CD4-positive, alpha-beta T cell (primary cell): ENCODE results near the gene ENTR1. TPM values are rescaled to one million over a fixed set of nuclear protein-coding genes. Genes with fewer than 3 reads are reported as not detected.

Experiments used
- ATAC-seq: fragments of 200-7000 bp; cut with Tn5 transposase; one replicate; pipeline ENCODE4 v1.10.0; 2022; ENCODE audit warnings: mild to moderate bottlenecking; ENCODE audit not compliant: poor library complexity
- CTCF ChIA-PET: fragments of 350-600 bp; sonication (Branson Sonifier 250); formaldehyde crosslinking; loops from one replicate; lab custom pipeline; 2021; ENCODE audit warnings: antibody characterized with exemption, inconsistent platforms; lab: Charles Lee
- POLR2A ChIA-PET: fragments of 350-600 bp; sonication (Branson Sonifier 250); formaldehyde crosslinking; loops from one replicate; lab custom pipeline; 2021; ENCODE audit warnings: antibody characterized with exemption, inconsistent platforms; lab: Charles Lee
- DNase-seq, 14 experiments: peaks; one replicate each; pipeline ENCODE4 v3.0.0-alpha.2; 2013 to 2020; ENCODE audit warnings: mixed read lengths in 2 of 14
- H3K27ac ChIP-seq, 2 donors: one replicate each; pipeline versions ENCODE4 v1.5.1 to v1.7.0; 2013; ENCODE audit warnings: low read length in 2 of 2, low read depth in 1 of 2, mild to moderate bottlenecking in 1 of 2
- H3K27me3 ChIP-seq, 2 experiments: 1 replicate in 1 of 2; 2 replicates in 1 of 2; pipeline versions ENCODE4 v1.6.1 to v1.7.0; 2013; ENCODE audit warnings: low read length in 2 of 2, control low read depth in 1 of 2, mild to moderate bottlenecking in 1 of 2, moderate library complexity in 1 of 2; ENCODE audit not compliant: insufficient read depth in 2 of 2, control insufficient read depth in 1 of 2
- H3K36me3 ChIP-seq: one replicate; pipeline ENCODE4 v1.6.1; 2013; ENCODE audit warnings: low read length, control low read depth; ENCODE audit not compliant: insufficient read depth
- H3K4me1 ChIP-seq: one replicate; pipeline ENCODE4 v1.6.1; 2013; ENCODE audit warnings: low read length, control low read depth; ENCODE audit not compliant: insufficient read depth
- H3K4me3 ChIP-seq: one replicate; pipeline ENCODE4 v1.5.1; 2013; ENCODE audit warnings: mild to moderate bottlenecking, low read length, moderate library complexity
- H3K9me3 ChIP-seq, 2 experiments: 1 replicate in 1 of 2; 2 replicates in 1 of 2; pipeline versions ENCODE4 v1.6.1 to v1.7.0; 2013; ENCODE audit warnings: low read length in 2 of 2, mild to moderate bottlenecking in 2 of 2, control low read depth in 1 of 2, moderate library complexity in 1 of 2; ENCODE audit not compliant: control insufficient read depth in 1 of 2, insufficient read depth in 1 of 2
- H3K27ac Mint-ChIP-seq: one replicate; pipeline ENCODE4 v1.8.0; 2020; ENCODE audit warnings: mixed read lengths
- H3K27me3 Mint-ChIP-seq: one replicate; pipeline ENCODE4 v1.8.0; 2021; ENCODE audit warnings: mixed read lengths
- H3K36me3 Mint-ChIP-seq: one replicate; pipeline ENCODE4 v1.8.0; 2021; ENCODE audit warnings: low read depth, mixed read lengths
- H3K4me1 Mint-ChIP-seq: one replicate; pipeline ENCODE4 v1.8.0; 2021; ENCODE audit warnings: low read depth, mixed read lengths
- H3K4me3 Mint-ChIP-seq: one replicate; pipeline ENCODE4 v1.8.0; 2020; ENCODE audit warnings: mild to moderate bottlenecking, mixed read lengths
- H3K9me3 Mint-ChIP-seq: one replicate; pipeline ENCODE4 v1.8.0; 2020; ENCODE audit warnings: mixed read lengths
- intact Hi-C, 2 experiments: fragments of 100-400 bp; cut with DNase I in 1 of 2; cut with micrococcal nuclease in 1 of 2; formaldehyde crosslinking; loops; one replicate each; pipeline versions ENCODE4 v1.15.1 to v1.9.0; 2023 to 2025; cut with DNase I, micrococcal nuclease
- total RNA-seq, 174 experiments: library from RNA in 2 of 174; stranded (reverse) in 2 of 174; gene quantifications; one replicate each; pipeline ENCODE4 v1.2.3 and lab custom pipeline; 2021 to 2026
- TF ChIP-seq, protein P1 (sequence below): fragments of 200-600 bp; IDR thresholded peaks from one replicate; pipeline ENCODE4 v1.8.0; 2022; ENCODE audit warnings: antibody characterized with exemption, mild to moderate bottlenecking

Gene ENTR1
- total RNA-seq, 2 experiments from 2014 or later: 37.7 to 43.2 TPM

DNA sequence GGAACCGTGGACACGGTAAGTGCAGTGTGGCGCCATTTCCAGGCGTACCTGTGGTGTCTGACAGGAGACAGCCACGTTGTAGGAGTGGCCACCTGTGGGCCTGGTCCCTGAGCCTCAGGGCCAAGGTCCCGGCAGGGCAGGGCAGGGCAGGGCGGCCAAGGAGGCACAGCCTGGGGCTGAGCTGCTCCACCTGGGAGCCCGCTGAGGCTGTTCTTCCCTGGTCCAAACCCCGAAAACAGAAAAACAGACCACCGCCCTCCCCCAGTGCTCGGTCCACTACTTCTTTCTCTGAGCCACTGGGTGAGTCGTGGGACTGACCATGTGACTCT is 8.6 kb upstream of the ENTR1 start:
- POLR2A ChIA-PET: interaction anchor here (1.1 to 1.4 kb wide), 2 partner anchors 15 to 18 kb away, joined by 3 to 4 read pairs; no protein-coding TSS in a partner anchor
- Histone ChIP-seq H3K4me3 (no peak overlapping the region), H3K9me3 (no peaks in the 10 kb centered on the region), H3K27ac (no peak overlapping the region), H3K4me1 (no peaks in the 10 kb centered on the region), H3K36me3 (peaks cover 85% of the 10 kb centered on the region), H3K27me3 (no peaks in the 10 kb centered on the region)
- no peak overlapping the region for H3K27ac Mint-ChIP-seq
- H3K9me3 Mint-ChIP-seq: no peaks in the 10 kb centered on the region
- TF ChIP-seq, protein P1, sequence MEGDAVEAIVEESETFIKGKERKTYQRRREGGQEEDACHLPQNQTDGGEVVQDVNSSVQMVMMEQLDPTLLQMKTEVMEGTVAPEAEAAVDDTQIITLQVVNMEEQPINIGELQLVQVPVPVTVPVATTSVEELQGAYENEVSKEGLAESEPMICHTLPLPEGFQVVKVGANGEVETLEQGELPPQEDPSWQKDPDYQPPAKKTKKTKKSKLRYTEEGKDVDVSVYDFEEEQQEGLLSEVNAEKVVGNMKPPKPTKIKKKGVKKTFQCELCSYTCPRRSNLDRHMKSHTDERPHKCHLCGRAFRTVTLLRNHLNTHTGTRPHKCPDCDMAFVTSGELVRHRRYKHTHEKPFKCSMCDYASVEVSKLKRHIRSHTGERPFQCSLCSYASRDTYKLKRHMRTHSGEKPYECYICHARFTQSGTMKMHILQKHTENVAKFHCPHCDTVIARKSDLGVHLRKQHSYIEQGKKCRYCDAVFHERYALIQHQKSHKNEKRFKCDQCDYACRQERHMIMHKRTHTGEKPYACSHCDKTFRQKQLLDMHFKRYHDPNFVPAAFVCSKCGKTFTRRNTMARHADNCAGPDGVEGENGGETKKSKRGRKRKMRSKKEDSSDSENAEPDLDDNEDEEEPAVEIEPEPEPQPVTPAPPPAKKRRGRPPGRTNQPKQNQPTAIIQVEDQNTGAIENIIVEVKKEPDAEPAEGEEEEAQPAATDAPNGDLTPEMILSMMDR: no peak
- H3K4me3 Mint-ChIP-seq: no peak overlapping the region
- no peaks in the 10 kb centered on the region for H3K4me1 Mint-ChIP-seq
- H3K27me3 Mint-ChIP-seq: no peaks in the 10 kb centered on the region
- peaks cover 64% of the 10 kb centered on the region for H3K36me3 Mint-ChIP-seq
- CTCF ChIA-PET: no interaction called here
- intact Hi-C loops: no loop called here
- DNase-seq (no peak), ATAC-seq (no peak)

- H3K4me3 Mint-ChIP-seq: no peak overlapping the region
Observed at GRCh38 chr9:136418182-136419091, 8.0 kb upstream of the ENTR1 start.

GRCh38 chr9:136416914-136417313 is 6.5 kb upstream of the ENTR1 start:
- Histone ChIP-seq H3K27me3 (no peaks in the 10 kb centered on the region), H3K4me3 (no peak overlapping the region), H3K9me3 (no peaks in the 10 kb centered on the region), H3K36me3 (peaks cover 82% of the 10 kb centered on the region), H3K4me1 (peaks cover under 1% of the 10 kb centered on the region), H3K27ac (no peak overlapping the region)
- POLR2A ChIA-PET: no interaction called here
- H3K27me3 Mint-ChIP-seq: no peaks in the 10 kb centered on the region
- intact Hi-C loops: no loop called here
- TF ChIP-seq, protein P1: no peak
- CTCF ChIA-PET: interaction anchor here (1.2 kb wide), 1 partner anchor 123 kb away, joined by 3 read pairs; no protein-coding TSS in a partner anchor
- peaks cover 7% of the 10 kb centered on the region for H3K4me1 Mint-ChIP-seq
- H3K9me3 Mint-ChIP-seq: no peaks in the 10 kb centered on the region
- DNase-seq (no peak), ATAC-seq (no peak)
- no peak overlapping the region for H3K4me3 Mint-ChIP-seq
- peak overlapping the region; percentile 14 for H3K27ac Mint-ChIP-seq
- peaks cover 69% of the 10 kb centered on the region for H3K36me3 Mint-ChIP-seq

More at GRCh38 chr9:136418182-136419091, 8.0 kb upstream of the ENTR1 start:
- Histone ChIP-seq H3K4me1 (no peaks in the 10 kb centered on the region), H3K4me3 (no peak overlapping the region), H3K36me3 (peaks cover 85% of the 10 kb centered on the region), H3K9me3 (no peaks in the 10 kb centered on the region), H3K27ac (no peak overlapping the region), H3K27me3 (no peaks in the 10 kb centered on the region)
- ATAC-seq (no peak), DNase-seq (no peak)
- Mint-ChIP-seq H3K27me3 (no peaks in the 10 kb centered on the region), H3K27ac (no peak overlapping the region), H3K36me3 (peaks cover 64% of the 10 kb centered on the region), H3K9me3 (no peaks in the 10 kb centered on the region), H3K4me1 (no peaks in the 10 kb centered on the region)
- TF ChIP-seq, protein P1: no peak
- ChIA-PET CTCF (no interaction called here), POLR2A (interaction anchor here (0.7 to 1.4 kb wide), 2 partner anchors 15 to 17 kb away, joined by 3 to 4 read pairs; no protein-coding TSS in a partner anchor)
- intact Hi-C loops: no loop called here
